ENCODE results near the gene IAPP. TPM values are rescaled to one million over a fixed set of nuclear protein-coding genes. Genes with fewer than 3 reads are reported as not detected.

IAPP gene
- total RNA-seq, 1 experiment from 2014 or later = not detected

DNA sequence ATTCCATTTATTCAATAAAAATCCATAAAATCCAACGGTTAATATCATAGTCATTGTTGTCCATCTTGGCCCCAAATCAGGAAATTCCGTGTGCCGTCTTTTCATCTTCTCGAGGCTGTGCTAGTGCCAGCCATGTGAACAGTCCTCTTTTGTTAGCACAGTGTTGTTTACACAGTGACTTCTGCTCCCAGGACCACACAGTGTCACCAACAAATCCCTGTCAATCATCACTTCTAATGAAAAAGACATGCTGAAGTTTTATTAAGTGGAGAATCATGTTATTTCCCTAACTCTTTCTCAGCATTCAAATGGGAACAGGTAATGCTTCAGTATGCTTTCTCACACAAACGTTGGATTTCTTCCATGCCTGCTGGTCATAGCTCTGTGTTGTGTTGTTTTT lies 36.0 kb upstream of the IAPP start:
- no peak overlapping the region for H3K4me3 ChIP-seq (replicated peaks in 1 of 2; ENCODE audit: low read depth in 1 of 2, low read length in 2 of 2)
- H3K9me3 ChIP-seq (ENCODE audit: control insufficient read depth in 1 of 2, insufficient read depth in 1 of 2, low read depth in 1 of 2, low read length in 2 of 2) = no peaks in the 10 kb centered on the region; a peak in 2 of 4 replicates
- no peaks in the 10 kb centered on the region for H3K4me1 ChIP-seq (ENCODE audit: control insufficient read depth in 1 of 2, insufficient read depth in 2 of 2, low read length in 2 of 2)
- ChIA-PET CTCF (no interaction called here), RAD21 (ENCODE audit: low non-redundant PET in 1 of 2, low total read pairs in 2 of 2, uncharacterized antibody in 2 of 2, unreplicated experiment in 2 of 2) (no interaction called here), POLR2A (no interaction called here)
- H4K20me1 ChIP-seq (ENCODE audit: insufficient read depth) = no peaks in the 10 kb centered on the region
- BruUV-seq (replicated peaks) = no TSS peak
- no peak for DNase-seq (ENCODE audit: low read depth, low spot score)
- H3K36me3 ChIP-seq (ENCODE audit: control insufficient read depth in 1 of 2, insufficient read depth in 2 of 2, low read length in 2 of 2) = no peaks in the 10 kb centered on the region
- no peak overlapping the region for H3K9ac ChIP-seq (ENCODE audit: low read length)
- no peak overlapping the region for H3K27ac ChIP-seq (ENCODE audit: low read depth, low read length)
- intact Hi-C loops (cut with micrococcal nuclease) = no loop called here
- no peaks in the 10 kb centered on the region for H3K9me2 ChIP-seq (ENCODE audit: insufficient read depth)
- TF ChIP-seq, protein P1, sequence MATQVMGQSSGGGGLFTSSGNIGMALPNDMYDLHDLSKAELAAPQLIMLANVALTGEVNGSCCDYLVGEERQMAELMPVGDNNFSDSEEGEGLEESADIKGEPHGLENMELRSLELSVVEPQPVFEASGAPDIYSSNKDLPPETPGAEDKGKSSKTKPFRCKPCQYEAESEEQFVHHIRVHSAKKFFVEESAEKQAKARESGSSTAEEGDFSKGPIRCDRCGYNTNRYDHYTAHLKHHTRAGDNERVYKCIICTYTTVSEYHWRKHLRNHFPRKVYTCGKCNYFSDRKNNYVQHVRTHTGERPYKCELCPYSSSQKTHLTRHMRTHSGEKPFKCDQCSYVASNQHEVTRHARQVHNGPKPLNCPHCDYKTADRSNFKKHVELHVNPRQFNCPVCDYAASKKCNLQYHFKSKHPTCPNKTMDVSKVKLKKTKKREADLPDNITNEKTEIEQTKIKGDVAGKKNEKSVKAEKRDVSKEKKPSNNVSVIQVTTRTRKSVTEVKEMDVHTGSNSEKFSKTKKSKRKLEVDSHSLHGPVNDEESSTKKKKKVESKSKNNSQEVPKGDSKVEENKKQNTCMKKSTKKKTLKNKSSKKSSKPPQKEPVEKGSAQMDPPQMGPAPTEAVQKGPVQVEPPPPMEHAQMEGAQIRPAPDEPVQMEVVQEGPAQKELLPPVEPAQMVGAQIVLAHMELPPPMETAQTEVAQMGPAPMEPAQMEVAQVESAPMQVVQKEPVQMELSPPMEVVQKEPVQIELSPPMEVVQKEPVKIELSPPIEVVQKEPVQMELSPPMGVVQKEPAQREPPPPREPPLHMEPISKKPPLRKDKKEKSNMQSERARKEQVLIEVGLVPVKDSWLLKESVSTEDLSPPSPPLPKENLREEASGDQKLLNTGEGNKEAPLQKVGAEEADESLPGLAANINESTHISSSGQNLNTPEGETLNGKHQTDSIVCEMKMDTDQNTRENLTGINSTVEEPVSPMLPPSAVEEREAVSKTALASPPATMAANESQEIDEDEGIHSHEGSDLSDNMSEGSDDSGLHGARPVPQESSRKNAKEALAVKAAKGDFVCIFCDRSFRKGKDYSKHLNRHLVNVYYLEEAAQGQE (IDR thresholded peaks at IDR 0.05; ENCODE audit: low read depth) = no peak
- no peak for TF ChIP-seq EGR1 (IDR thresholded peaks at IDR 0.05; ENCODE audit: low read depth)
- H3K27me3 ChIP-seq (ENCODE audit: insufficient read depth, low read length) = no peaks in the 10 kb centered on the region
- no peak for ATAC-seq
- H2AFZ ChIP-seq (ENCODE audit: low read depth, low read length, poor library complexity, severe bottlenecking) = no peak overlapping the region
- no peak overlapping the region for H3K4me2 ChIP-seq (ENCODE audit: low read length)
- no peaks in the 10 kb centered on the region for H3K79me2 ChIP-seq (ENCODE audit: insufficient read depth, low read length)

DNA sequence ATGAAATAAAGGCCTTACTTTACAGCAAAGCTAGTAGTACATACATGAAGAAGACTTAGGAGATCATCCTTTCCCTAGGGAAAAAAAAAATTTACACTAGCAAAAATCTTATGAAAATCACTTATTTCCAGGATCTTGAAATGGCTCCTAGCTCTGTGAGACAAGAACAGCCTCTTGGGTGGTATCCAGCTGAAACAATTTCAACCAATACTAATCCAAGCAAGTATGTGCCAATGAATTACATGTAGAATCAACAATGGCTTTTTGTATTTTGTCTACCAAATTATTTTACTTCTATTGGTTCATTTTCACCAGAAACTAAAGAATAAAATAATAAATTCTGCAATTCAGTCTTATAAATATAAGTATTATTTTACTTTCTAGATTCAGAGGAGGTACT lies 35.2 kb upstream of the IAPP start:
- H3K27ac ChIP-seq (ENCODE audit: low read depth, low read length) = no peak overlapping the region
- H3K27me3 ChIP-seq (ENCODE audit: insufficient read depth, low read length) = no peaks in the 10 kb centered on the region
- no TSS peak for BruUV-seq (replicated peaks)
- TF ChIP-seq, protein P2, sequence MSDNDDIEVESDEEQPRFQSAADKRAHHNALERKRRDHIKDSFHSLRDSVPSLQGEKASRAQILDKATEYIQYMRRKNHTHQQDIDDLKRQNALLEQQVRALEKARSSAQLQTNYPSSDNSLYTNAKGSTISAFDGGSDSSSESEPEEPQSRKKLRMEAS (IDR thresholded peaks at IDR 0.05) = no peak
- no peak for TF ChIP-seq EGR1 (IDR thresholded peaks at IDR 0.05; ENCODE audit: low read depth)
- no peak for TF ChIP-seq SRF (IDR thresholded peaks at IDR 0.05; ENCODE audit: low read depth)
- TF ChIP-seq, protein P3, sequence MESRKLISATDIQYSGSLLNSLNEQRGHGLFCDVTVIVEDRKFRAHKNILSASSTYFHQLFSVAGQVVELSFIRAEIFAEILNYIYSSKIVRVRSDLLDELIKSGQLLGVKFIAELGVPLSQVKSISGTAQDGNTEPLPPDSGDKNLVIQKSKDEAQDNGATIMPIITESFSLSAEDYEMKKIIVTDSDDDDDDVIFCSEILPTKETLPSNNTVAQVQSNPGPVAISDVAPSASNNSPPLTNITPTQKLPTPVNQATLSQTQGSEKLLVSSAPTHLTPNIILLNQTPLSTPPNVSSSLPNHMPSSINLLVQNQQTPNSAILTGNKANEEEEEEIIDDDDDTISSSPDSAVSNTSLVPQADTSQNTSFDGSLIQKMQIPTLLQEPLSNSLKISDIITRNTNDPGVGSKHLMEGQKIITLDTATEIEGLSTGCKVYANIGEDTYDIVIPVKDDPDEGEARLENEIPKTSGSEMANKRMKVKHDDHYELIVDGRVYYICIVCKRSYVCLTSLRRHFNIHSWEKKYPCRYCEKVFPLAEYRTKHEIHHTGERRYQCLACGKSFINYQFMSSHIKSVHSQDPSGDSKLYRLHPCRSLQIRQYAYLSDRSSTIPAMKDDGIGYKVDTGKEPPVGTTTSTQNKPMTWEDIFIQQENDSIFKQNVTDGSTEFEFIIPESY (IDR thresholded peaks at IDR 0.05; ENCODE audit: extremely low read depth, insufficient replicate concordance, low read length) = no peak
- TF ChIP-seq FOSL1 (IDR thresholded peaks at IDR 0.05; ENCODE audit: low read depth) = no peak
- TF ChIP-seq SP1 (IDR thresholded peaks at IDR 0.05; ENCODE audit: low read depth) = no peak
- TF ChIP-seq POLR2AphosphoS5 (IDR thresholded peaks at IDR 0.05; ENCODE audit: low read depth, low read length) = no peak
- TF ChIP-seq ZNF274 (IDR thresholded peaks at IDR 0.05; ENCODE audit: low read depth, low read length) = no peak
- TF ChIP-seq CBX3 (IDR thresholded peaks at IDR 0.05; ENCODE audit: low read depth) = no peak
- H3K4me2 ChIP-seq (ENCODE audit: low read length) = no peak overlapping the region
- no peaks in the 10 kb centered on the region for H3K36me3 ChIP-seq (ENCODE audit: control insufficient read depth in 1 of 2, insufficient read depth in 2 of 2, low read length in 2 of 2)
- no peaks in the 10 kb centered on the region for H4K20me1 ChIP-seq (ENCODE audit: insufficient read depth)
- no peaks in the 10 kb centered on the region for H3K9me3 ChIP-seq (ENCODE audit: control insufficient read depth in 1 of 2, insufficient read depth in 1 of 2, low read depth in 1 of 2, low read length in 2 of 2)
- DNase-seq (ENCODE audit: low read depth, low spot score) = no peak
- ATAC-seq = no peak
- H3K9me2 ChIP-seq (ENCODE audit: insufficient read depth) = no peaks in the 10 kb centered on the region
- H2AFZ ChIP-seq (ENCODE audit: low read depth, low read length, poor library complexity, severe bottlenecking) = no peak overlapping the region
- ChIA-PET RAD21 (ENCODE audit: low non-redundant PET in 1 of 2, low total read pairs in 2 of 2, uncharacterized antibody in 2 of 2, unreplicated experiment in 2 of 2) (no interaction called here), POLR2A (no interaction called here), CTCF (no interaction called here)
- no peak overlapping the region for H3K9ac ChIP-seq (ENCODE audit: low read length)
- H3K4me1 ChIP-seq (ENCODE audit: control insufficient read depth in 1 of 2, insufficient read depth in 2 of 2, low read length in 2 of 2) = no peaks in the 10 kb centered on the region
- no peak overlapping the region for H3K4me3 ChIP-seq (replicated peaks in 1 of 2; ENCODE audit: low read depth in 1 of 2, low read length in 2 of 2)
- no peaks in the 10 kb centered on the region for H3K79me2 ChIP-seq (ENCODE audit: insufficient read depth, low read length)
- intact Hi-C loops (cut with micrococcal nuclease) = no loop called here
